GM12891 (cell line): ENCODE data around the gene MAP2K5.

Experiments used
- POLR2A ChIP-seq: IDR thresholded peaks from 2 replicates; pipeline ENCODE4 v1.6.1; 2011; ENCODE audit warnings: low read depth, low read length, control low read depth
- POLR2AphosphoS5 ChIP-seq: IDR thresholded peaks from 2 replicates; pipeline ENCODE4 v1.6.1; 2011; ENCODE audit warnings: low read depth, low read length, control low read depth
- SPI1 ChIP-seq: IDR thresholded peaks from 2 replicates; pipeline ENCODE4 v1.6.1; 2011; ENCODE audit warnings: low read depth, low read length, control low read depth

DNA sequence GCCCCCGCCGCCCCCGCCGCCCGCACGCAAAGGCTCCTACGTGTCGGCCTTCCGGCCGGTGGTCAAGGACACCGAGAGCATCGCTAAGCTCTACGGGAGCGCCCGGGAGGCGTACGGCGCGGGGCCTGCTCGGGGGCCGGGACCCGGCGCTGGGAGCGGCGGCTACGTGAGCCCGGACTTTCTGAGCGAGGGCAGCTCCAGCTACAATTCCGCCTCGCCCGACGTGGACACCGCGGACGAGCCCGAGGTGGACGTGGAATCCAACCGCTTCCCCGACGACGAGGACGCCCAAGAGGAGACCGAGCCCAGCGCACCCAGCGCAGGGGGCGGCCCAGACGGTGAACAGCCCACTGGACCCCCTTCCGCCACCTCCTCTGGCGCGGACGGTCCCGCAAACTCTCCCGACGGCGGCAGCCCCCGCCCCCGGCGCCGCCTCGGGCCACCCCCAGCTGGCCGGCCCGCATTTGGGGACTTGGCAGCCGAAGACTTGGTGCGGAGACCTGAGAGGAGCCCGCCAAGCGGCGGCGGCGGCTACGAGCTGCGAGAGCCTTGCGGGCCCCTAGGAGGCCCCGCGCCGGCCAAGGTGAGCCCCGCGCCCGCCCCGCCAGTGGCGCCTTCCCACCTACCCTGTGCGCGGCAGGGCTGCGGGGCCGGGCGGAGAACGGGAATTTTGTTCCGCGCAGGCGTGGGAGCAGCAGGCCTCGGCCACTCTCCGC is 285.2 kb downstream of the MAP2K5 start:
- no peak for TF ChIP-seq POLR2A
- TF ChIP-seq POLR2AphosphoS5 = no peak
- no peak for TF ChIP-seq SPI1
